GM12865 (cell line): ENCODE results near the gene SYT1.

ENCODE experiments used
- DNase-seq: peaks from one replicate; pipeline ENCODE4 v3.0.0; 2010; ENCODE audit warnings: low read depth
- H3K4me3 ChIP-seq: 2 replicates; pipeline ENCODE4 v1.5.1; 2011; ENCODE audit warnings: mild to moderate bottlenecking, low read depth, low read length, control low read depth
- TF ChIP-seq, protein P1 (sequence below): IDR thresholded peaks from 2 replicates; pipeline ENCODE4 v1.5.1; 2011; ENCODE audit warnings: low read length, control low read depth, low read depth, inconsistent platforms; ENCODE audit not compliant: insufficient read depth; ENCODE audit errors: missing control alignments

The SYT1 gene

GRCh38 chr12:79375050-79375449 lies 510.5 kb downstream of the SYT1 start:
- DNase-seq: no peak
- no peak overlapping the region for H3K4me3 ChIP-seq
- TF ChIP-seq, protein P1, sequence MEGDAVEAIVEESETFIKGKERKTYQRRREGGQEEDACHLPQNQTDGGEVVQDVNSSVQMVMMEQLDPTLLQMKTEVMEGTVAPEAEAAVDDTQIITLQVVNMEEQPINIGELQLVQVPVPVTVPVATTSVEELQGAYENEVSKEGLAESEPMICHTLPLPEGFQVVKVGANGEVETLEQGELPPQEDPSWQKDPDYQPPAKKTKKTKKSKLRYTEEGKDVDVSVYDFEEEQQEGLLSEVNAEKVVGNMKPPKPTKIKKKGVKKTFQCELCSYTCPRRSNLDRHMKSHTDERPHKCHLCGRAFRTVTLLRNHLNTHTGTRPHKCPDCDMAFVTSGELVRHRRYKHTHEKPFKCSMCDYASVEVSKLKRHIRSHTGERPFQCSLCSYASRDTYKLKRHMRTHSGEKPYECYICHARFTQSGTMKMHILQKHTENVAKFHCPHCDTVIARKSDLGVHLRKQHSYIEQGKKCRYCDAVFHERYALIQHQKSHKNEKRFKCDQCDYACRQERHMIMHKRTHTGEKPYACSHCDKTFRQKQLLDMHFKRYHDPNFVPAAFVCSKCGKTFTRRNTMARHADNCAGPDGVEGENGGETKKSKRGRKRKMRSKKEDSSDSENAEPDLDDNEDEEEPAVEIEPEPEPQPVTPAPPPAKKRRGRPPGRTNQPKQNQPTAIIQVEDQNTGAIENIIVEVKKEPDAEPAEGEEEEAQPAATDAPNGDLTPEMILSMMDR: no peak

DNA sequence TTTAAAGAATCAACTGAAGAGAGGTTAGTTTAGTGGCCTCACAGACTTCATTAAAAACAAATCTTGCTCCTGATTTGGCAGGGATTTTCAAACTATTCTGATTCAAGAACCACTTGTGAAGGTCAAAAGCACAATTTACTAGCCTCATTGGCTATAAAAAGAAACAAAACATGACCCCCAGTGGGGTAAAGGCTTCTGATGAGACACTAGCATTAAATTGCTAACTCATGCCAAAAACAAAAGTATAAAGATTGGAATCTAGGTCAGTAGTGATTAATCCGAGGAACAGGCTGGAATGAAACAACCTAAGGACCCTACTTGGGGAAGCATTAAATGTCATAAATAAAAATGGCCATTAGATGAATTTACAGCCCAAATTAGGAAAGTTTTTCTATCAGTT lies 513.9 kb downstream of the SYT1 start:
- DNase-seq: no peak
- TF ChIP-seq, protein P1: no peak
- H3K4me3 ChIP-seq: no peak overlapping the region

GRCh38 chr12:79380402-79380801 lies 515.8 kb downstream of the SYT1 start:
- TF ChIP-seq, protein P1: no peak
- H3K4me3 ChIP-seq: no peak overlapping the region
- no peak for DNase-seq

DNA sequence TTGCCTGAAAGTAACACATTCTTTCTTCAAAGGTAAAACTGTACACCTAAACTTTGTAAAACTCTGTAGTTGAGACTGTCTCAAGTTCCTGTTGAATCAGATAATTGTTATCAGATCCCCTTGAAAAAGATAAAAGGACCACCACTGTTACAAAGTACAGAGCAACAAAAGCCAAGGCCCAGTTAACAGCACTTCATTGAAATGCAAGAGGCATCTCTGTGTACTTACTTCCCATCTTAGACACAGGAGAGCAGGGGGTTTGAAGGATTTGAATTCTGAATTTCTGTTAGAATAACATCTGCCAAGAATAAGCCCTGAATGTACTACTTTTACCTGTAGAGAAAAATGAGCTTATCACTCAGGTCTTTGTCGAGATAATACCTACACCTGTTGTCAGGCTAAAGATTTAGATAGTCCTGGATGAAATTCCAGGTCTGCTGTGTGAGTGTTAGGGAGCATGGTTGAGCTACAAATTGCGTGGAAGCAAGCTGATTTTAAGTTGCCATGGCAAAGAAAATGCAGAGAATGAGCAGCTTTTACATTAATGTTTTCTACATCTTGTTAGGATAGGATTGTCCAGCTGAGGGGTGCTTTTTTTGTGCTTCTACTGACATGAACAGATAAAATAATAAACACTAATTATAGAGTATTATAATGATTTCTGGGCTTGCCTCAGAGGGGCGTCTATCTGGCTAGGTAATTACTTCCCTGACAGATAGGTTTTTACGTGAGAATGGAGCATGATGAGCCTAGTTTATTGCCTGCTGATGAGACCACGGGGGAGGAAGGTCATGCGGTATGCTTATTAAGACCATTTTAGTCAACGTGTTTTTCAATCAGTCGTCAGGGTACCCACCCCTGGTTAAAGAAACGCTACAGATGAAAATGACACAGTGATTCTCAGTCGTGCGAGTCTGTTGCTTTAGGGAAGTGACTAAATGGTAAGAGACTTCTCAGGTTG lies 517.0 kb downstream of the SYT1 start:
- no peak for DNase-seq
- TF ChIP-seq, protein P1: no peak
- no peak overlapping the region for H3K4me3 ChIP-seq

- H3K4me3 ChIP-seq: no peak overlapping the region
- TF ChIP-seq, protein P1: no peak
- no peak for DNase-seq
Observed at GRCh38 chr12:79384551-79384950, 520.0 kb downstream of the SYT1 start.

DNA sequence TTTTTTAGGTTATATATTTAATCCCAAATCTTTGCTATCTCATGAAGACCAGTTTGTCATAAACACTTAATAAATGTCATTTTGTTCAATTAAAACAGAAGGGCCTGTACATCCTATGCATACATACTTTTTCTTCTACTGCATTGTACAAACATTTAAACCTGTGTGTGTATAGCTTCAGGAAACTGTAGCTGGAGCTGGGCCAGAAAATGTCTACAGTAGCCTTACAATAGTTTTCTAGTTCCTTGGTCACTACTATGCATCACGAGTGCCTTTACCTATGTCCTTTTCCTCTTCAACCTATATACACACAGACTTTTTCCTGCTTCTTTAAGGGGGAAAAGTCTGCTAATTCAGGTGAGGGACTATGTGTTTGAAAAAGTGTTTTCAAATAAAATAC lies 523.4 kb downstream of the SYT1 start:
- TF ChIP-seq, protein P1: no peak
- DNase-seq: no peak
- H3K4me3 ChIP-seq: no peak overlapping the region
